AG04449 (cell line): Measurements from ENCODE around the gene DCST1.

ENCODE experiments used
- CTCF ChIA-PET: fragments of 350-600 bp; formaldehyde crosslinking; extraction: SDS; loops from one replicate; lab custom pipeline; 2021; ENCODE audit warnings: antibody characterized with exemption; lab: Yijun Ruan, JAX
- POLR2A ChIA-PET: fragments of 400-600, 350-600 bp; formaldehyde crosslinking; extraction: SDS; loops from one replicate; lab custom pipeline; 2020; ENCODE audit warnings: antibody characterized with exemption, inconsistent platforms; lab: Yijun Ruan, JAX
- DNase-seq: peaks from one replicate; pipeline ENCODE4 v3.0.0-alpha.2; 2010; ENCODE audit warnings: low read depth, low spot score
- H3K4me3 ChIP-seq: 2 replicates; pipeline ENCODE4 v1.5.1; 2011; ENCODE audit warnings: low read depth, mild to moderate bottlenecking, control low read depth, low read length
- CTCF ChIP-seq: IDR thresholded peaks from one replicate; pipeline ENCODE4 v1.5.1; 2011; ENCODE audit warnings: mild to moderate bottlenecking, moderate library complexity, low read length, control low read depth, inconsistent platforms; ENCODE audit not compliant: insufficient read depth; ENCODE audit errors: missing control alignments

DCST1 gene

DNA sequence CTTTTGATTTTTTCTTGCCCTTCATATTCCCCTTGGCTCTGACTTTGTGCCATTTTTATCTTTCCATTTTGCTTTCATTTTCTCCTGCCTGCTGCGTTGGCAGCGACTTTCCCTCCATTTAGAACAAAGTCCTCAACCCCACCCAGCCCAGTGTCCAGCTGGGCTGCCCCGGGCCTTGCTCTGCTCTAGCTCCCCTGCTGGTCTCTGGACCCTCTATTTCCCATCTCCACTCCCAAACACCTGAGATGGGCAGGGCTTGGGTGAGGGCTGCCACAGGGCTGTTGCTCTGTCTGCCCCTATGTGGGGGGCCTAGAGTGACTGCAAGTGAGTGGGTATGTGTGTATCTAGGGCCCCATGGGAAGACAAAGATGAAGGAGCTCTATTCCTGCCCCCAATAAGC lies 10.2 kb downstream of the DCST1 start:
- DNase-seq, result no peak
- no peak for TF ChIP-seq CTCF
- ChIA-PET CTCF (interaction anchor here (0.7 to 20.6 kb wide), 26 partner anchors 10 to 644 kb away, joined by 3 to 433 read pairs (median 4); partner anchors contain the start of genes DCST1, DCST2, EFNA4 and KRTCAP2), POLR2A (interaction anchor here (0.6 to 0.7 kb wide), 2 partner anchors 76 to 574 kb away, joined by 3 to 5 read pairs; no protein-coding TSS in a partner anchor)
- H3K4me3 ChIP-seq, result no peak overlapping the region

- TF ChIP-seq CTCF, result no peak
- CTCF ChIA-PET, result interaction anchor here (0.7 to 20.6 kb wide), 30 partner anchors 11 to 644 kb away, joined by 3 to 433 read pairs (median 4); partner anchors contain the start of genes DCST1, DCST2, EFNA4 and FLAD1
- H3K4me3 ChIP-seq, result no peak overlapping the region
- POLR2A ChIA-PET, result interaction anchor here (0.6 kb wide), 1 partner anchor 574 kb away, joined by 5 read pairs; no protein-coding TSS in a partner anchor
- no peak for DNase-seq
Observed at GRCh38 chr1:155044365-155044764, 10.7 kb downstream of the DCST1 start.

- DNase-seq, result no peak
- no peak overlapping the region for H3K4me3 ChIP-seq
- POLR2A ChIA-PET, result interaction anchor here (0.7 kb wide), 1 partner anchor 14 kb away, joined by 3 read pairs; no protein-coding TSS in a partner anchor
- CTCF ChIA-PET, result interaction anchor here (0.8 to 20.6 kb wide), 26 partner anchors 11 to 645 kb away, joined by 3 to 433 read pairs (median 4); partner anchors contain the start of genes DCST1, DCST2, EFNA4 and FLAD1
- TF ChIP-seq CTCF, result peak; percentile 75
Observed at GRCh38 chr1:155044812-155045657, 11.4 kb downstream of the DCST1 start.

DNA sequence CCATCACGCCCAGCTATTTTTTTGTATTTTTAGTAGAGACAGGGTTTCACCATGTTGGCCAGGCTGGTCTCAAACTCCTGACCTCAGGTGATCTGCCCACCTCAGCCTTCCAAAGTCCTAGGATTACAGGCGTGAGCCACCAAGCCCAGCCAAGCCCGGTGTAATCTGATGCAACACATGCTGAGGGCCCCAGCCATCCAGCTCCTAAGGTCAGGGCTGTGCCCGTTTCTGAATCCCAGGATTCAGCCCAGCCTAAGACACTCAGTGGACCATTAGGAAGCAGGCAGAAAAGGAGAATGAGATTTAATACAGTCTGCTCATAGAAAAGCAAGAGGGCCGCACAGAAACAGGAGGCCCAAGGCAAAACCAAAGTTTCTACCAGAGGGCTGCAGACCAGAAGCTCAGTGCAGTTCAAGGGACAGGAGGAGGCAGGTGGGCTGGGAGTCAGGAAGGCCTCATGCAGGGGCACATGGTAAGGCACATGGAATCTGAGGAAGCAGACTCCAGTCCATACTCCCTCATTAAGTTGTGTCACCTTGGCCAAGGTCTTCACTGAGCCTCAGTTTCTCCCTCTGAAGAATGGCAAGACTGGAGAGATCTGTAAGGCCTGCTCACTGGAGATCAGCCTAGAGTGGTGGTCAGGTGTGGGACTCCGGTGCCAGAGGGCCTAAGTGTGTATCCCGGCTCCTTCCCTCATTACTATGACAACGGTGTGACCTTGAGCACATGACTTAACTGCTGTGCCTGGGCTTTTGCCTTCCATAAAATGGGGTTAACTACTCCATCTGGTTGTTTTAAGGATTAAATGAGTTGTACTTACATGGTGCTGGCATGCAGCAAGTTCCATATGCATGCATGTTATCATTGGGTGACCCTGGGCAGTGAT lies 15.1 kb downstream of the DCST1 start:
- ChIA-PET POLR2A (no interaction called here), CTCF (interaction anchor here (0.8 to 20.6 kb wide), 11 partner anchors 9 to 53 kb away, joined by 3 to 433 read pairs (median 4); partner anchors contain the start of genes DCST1, DCST2 and EFNA4)
- H3K4me3 ChIP-seq, result no peak overlapping the region
- DNase-seq, result no peak
- no peak for TF ChIP-seq CTCF

DNA sequence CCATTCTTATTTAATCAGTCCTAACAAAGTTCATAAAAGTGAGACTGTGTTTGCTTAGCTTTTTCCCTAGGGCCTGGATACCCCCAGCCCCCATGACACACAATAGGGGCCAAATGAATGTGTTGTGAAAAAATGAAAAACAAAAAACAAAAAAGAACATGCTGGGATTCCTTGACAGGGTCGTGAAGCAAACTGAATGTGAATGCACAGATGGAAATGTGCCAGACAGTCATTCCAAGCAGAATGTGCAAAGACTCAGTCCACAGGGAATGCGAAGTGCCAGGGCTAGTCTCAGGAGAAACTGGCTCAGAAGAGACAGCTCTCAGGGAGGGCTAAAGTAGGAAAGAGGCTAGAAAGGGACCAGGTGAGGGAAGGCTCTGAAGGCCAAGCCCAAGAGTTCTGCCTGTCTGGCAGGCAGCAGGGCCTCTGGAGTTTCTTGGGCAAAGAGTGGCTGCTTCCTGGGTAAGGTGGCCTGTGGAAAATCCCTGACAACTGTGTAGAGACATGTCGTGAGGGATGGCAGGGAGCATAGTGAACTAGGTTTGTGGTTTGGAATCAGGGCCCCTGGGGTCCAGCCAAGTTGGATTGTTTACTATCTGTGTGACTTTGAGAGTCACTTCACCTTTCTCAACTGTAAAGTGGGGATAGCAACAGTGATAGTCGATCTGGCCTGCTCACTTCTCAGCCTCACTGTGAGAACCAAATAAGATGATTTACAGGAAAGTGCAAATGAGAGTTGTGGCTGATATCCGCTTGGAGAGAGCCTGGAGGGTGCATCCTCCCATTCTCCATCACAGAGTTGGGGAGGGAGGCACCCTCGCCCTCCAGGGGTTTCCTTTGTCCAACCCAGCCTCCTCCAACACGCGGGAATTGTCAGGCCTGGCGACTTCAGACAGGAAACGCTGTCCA lies 16.3 kb downstream of the DCST1 start:
- DNase-seq, result no peak
- peak overlapping the region; percentile 71 for H3K4me3 ChIP-seq
- CTCF ChIA-PET, result interaction anchor here (0.6 to 20.6 kb wide), 20 partner anchors 10 to 1122 kb away, joined by 3 to 433 read pairs (median 4); partner anchors contain the start of genes EFNA4 and PBXIP1
- no peak for TF ChIP-seq CTCF
- POLR2A ChIA-PET, result no interaction called here
